A673 (cell line): Measurements from ENCODE around the gene PLA2G4A.

Source experiments
- EZH2 ChIP-seq: fragments of 200-600 bp; sonication (generic); IDR thresholded peaks from 2 replicates; pipeline ENCODE4 v1.6.1; 2017; ENCODE audit warnings: borderline replicate concordance, low read depth, mild to moderate bottlenecking, mixed read lengths, antibody characterized with exemption, low read length; ENCODE audit not compliant: poor library complexity, severe bottlenecking
- TF ChIP-seq, protein P1 (sequence below): fragments of 300-800, 200-600 bp; sonication (generic); conservative IDR thresholded peaks from 2 replicates; pipeline ENCODE4 v1.5.1; 2017; ENCODE audit warnings: low read depth, mild to moderate bottlenecking, antibody characterized with exemption, low read length, moderate library complexity, mixed read lengths

GRCh38 chr1:187013582-187014200 lies 184.9 kb downstream of the PLA2G4A start:
- TF ChIP-seq, protein P1, sequence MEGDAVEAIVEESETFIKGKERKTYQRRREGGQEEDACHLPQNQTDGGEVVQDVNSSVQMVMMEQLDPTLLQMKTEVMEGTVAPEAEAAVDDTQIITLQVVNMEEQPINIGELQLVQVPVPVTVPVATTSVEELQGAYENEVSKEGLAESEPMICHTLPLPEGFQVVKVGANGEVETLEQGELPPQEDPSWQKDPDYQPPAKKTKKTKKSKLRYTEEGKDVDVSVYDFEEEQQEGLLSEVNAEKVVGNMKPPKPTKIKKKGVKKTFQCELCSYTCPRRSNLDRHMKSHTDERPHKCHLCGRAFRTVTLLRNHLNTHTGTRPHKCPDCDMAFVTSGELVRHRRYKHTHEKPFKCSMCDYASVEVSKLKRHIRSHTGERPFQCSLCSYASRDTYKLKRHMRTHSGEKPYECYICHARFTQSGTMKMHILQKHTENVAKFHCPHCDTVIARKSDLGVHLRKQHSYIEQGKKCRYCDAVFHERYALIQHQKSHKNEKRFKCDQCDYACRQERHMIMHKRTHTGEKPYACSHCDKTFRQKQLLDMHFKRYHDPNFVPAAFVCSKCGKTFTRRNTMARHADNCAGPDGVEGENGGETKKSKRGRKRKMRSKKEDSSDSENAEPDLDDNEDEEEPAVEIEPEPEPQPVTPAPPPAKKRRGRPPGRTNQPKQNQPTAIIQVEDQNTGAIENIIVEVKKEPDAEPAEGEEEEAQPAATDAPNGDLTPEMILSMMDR = no peak
- TF ChIP-seq EZH2 = no peak
